ENCODE results near the gene TMED1.
A peak's percentile ranks its signal among the peaks of the same experiment; 100 is the strongest.
"Not testable (repeated sequence)": the region's sequence is repeated elsewhere in the genome, so short reads cannot be mapped to it uniquely, and the experiment has no call there.

Gene TMED1

GRCh38 chr19:10862561-10863106, 26.6 kb upstream of the TMED1 start:
- DNase-seq (ENCODE audit: low spot score): no peak

- DNase-seq (ENCODE audit: low spot score): no peak
Measured at GRCh38 chr19:10861103-10861651, 25.2 kb upstream of the TMED1 start.

DNA sequence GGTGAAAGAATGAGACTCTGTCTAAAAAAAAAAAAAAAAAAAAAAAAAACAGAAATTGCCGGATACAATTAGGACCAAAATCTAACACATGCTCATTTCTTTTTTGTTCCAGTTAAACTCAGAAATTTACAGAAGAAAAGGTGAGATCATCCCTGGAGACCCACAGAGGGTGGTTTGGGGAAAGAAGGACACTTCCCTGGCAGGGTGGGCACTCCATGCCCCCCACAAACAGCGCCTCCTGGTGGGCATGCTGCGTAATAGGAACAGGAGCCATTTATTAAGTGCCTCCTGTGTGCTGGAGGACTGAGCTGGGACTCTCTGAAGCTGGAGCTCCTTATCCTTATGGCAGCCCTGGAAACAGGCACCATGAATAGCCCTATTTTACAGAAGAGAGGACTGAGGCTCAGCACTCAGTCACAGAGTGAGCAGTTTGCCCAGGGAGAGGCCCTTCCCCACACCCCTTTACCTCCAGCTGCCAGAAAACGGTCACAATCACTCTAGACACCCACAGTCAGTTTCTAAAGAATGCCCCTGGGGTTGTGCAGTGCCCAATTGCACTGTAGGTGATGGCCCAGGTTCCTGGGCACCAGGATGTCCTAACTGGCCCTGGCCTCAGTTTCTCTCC, 22.3 kb upstream of the TMED1 start:
- no peak for DNase-seq (ENCODE audit: low spot score)

DNA sequence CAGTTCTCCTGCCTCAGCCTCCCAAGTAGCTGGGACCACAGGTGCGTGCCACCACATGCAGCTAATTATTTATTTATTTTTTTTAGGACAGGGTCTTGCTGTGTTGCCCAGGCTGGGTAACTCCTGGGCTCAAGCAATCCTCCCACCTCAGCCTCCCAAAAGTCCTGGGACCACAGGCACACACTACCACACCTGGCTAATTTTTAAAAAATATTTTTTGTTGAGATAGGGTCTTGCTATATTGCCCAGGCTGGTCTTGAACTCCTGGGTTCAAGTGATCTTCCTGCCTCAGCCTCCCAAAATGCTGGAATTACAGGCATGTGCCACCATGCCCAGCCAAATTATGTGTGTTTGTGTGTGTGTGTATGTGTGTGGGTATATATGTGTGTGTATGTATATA, 20.9 kb upstream of the TMED1 start:
- DNase-seq (ENCODE audit: low spot score): not testable (repeated sequence)

DNA sequence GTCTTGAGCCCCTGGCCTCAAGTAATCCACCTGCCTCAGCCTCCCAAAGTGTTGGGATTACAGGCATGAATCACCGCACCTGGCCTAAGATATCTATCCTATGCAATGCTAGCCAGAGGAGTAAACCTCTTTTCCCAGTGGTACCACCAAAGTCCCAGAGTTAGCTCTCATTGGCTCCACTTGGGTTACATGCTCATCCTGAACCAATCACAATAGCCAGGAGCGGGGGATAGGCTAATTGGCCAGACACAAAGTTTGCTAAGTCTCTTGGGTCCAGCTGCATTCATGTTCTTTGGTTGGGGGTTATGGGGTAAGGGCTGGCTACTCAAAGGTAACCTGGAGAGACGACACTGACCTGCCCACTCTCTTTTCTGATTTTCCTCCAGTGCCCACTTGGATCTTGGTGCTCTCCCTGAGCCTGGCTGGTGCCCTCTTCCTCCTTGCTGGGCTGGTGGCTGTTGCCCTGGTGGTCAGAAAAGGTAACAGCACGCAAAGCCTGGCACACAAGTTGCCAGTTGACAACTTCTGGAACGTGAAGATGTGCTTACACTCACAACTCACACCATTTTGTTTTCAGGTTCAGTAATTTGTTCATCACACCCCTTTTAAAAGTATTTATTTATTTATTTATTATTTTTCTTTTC, 20.0 kb upstream of the TMED1 start:
- DNase-seq (ENCODE audit: low spot score): no peak

GRCh38 chr19:10854350-10855089, 18.5 kb upstream of the TMED1 start:
- no peak for DNase-seq (ENCODE audit: low spot score)

- DNase-seq (ENCODE audit: low spot score): no peak
Measured at GRCh38 chr19:10852941-10853340, 16.9 kb upstream of the TMED1 start.

DNA sequence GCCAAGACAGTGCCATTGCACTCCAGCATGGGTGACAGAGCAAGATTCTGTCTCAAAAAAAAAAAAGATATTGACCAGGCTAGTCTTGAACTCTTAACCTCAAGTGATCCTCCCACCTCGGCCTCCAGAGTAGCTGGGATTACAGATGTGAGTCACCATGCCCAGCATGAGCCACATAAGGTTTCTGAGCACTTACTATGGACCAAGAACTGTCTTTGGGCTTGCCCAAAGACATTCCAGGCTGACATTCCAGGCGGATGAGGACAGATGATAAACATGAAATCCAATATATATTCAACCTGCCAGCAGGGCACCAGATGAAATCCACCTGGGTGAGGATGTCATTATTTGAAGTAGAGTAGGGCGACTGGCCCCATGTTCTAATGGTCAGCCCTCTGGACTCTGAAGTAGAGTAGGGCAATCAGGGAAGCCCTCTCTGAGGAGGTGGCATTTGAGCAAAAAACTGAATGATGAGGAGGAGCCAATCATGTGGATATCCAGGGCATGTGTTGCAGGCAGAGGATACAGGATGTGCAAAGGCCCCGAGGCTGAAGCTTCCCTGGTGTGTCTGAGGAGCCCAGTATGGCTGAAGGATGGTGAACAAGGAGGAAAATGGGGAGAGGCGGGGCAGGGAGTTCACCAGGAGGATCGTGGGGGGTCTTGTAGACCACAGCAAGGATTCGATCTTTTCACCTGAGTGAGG, 16.2 kb upstream of the TMED1 start:
- no peak for DNase-seq (ENCODE audit: low spot score)

DNA sequence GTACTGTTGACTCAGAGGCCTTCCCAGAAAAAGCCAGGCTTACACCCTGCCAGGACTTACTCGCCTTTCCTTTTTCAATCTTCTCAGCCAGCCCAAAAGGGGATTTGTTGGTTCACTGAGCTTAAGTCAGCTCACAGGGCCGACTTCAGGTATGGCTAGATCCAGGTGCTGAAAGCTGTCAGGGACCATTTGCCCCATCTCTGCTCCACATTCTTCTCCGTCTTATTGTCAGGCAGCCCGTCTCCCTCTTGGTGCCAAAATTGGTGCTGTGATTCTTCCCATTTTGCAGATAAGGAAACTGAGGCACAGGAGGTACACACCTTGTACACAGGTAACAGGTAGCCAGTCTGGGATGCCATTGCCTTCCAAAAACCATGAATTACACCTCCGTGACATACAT, 14.6 kb upstream of the TMED1 start:
- no peak for DNase-seq (ENCODE audit: low spot score)

- no peak for DNase-seq (ENCODE audit: low spot score)
Measured at GRCh38 chr19:10848230-10848856, 12.3 kb upstream of the TMED1 start, which contains the start of gene C19orf38. Gene C19orf38 (plus strand): TSS chr19:10848415. CDS start chr19:10848509, 94 bp downstream.

DNA sequence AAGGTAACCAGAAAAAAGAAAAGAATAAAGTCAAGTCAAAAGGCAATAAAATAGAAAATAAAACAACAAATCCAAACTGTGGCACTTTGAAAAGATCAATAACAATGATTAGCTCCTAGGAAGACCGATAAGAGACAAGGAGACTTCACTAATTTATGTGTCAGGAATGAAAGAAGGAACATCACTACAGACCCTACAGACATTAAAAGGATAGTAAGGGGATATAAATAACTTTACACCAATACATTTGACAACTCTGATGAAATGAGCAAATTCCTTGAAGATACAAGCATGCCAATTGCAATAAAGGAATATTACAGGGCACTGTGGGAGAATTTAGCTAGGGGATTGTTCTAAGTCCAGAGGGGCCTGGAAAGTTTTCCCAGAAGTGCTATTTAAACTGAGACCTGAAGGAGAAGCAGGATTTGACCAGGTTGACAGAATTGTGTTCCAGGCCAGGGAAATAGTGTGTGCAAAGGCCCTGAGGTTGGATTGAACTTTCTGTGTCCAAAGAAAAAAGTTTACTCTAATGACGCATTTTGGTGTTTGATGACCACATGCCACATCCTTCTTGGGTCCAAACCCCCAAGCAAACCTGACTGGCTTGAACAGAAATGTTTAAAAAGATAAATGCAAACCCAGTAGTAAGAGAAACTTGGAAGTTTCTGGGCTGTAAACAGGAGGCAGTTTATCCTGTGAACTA, 10.6 kb upstream of the TMED1 start:
- DNase-seq (ENCODE audit: low spot score): no peak

GRCh38 chr19:10842788-10843187, 6.8 kb upstream of the TMED1 start:
- no peak for DNase-seq (ENCODE audit: low spot score)

DNA sequence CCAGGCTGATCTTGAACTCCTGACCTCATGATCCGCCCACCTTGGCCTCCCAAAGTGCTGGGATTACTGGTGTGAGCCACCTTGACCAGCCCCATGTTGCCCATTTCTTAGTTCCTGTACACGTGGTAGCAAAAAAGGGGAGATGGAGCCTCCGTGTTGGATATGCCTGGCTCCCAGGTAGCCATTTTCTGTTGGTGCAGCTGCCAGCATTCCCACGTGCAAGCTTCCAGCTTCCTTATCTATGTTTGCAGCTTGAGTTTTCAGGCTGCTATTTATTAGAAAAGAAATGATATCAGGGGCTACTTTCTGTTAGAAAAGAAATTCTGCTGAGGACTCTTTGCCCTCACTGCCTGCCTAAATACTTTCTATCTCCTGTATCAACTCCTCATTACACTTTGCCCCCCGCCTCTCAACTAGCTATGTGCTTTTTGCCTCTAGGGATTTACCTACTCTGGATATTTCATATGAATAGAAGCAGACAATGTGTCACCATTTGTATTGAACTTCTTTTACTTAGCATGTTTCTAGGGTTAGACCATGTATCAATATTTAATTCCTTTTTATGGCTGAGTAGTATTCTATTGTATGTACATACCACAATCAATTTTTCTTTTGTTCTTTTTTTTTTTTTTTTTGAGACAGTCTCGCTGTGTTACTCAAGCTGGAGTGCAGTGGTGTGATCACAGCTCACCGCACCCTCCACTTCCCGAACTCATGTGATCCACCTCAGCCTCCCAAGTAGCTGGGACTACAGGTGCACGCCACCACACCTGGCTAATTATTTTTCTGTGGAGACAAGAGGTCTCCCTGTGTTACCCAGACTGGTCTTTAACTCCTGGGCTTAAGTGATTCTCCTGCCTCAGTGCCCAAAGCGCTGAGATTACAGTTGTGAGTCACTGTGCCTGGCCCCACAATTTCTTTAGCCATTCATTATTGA, 3.4 kb upstream of the TMED1 start:
- DNase-seq (ENCODE audit: low spot score): no peak

GRCh38 chr19:10838377-10838776, 2.4 kb upstream of the TMED1 start:
- no peak for DNase-seq (ENCODE audit: low spot score)

DNA sequence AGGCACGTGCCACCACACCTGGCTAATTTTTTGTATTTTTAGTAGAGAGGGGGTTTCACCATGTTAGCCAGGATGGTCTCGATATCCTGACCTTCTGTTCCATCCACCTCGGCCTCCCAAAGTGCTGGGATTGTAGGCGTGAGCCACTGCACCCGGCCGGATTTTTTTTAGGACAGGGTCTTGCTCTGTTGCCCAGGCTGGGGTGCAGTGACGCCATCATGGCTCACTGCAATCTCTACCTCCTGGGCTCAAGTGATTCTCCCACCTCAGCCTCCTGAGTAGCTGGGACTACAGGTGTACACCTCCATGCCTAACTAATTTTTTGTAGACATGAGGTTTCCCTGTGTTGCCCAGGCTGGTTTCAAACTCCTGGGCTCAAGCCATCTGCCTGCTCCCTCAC, 1.6 kb upstream of the TMED1 start:
- not testable (repeated sequence) for DNase-seq (ENCODE audit: low spot score)

DNA sequence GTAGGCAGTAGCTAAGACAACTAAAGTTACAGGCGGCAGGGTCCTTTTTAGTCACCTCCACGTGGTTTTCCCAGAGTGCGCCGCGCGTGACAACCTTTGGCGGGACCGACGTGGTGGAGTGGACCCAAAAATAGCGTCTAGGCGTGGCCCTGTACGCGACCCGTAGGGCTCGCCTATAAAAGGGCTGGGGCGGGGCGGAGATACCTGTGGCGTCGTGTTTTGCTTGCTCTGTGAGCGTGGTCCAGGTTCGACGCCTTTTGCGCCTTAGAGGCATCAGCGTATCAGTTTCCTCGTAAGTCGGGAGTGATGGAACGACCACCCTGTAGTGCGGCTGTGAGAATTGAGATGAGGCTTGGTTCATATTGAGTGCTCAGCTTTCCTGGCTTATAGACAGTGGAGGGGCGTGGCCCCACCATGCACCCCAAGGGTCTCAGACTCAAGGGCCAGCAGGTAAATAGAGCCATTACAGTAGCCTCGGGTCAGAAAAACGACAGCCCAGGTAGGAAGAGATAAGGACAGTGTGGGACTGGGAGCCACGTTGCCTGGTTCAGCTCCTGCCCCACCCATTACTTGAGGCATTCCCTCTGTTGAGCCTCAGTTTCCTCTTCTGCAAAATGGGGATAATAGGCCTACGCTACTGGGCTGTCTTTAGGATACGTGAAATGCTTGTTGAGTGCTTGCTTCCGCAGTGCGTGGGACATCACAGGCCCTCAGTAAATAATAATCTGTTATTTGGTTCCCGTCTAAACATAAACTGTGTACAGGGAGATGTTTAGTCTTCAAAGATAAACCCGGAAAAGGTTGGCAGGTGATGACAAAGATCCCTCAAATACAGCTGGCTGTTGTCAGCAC, 693 bp upstream of the TMED1 start:
- peak; percentile 82 for DNase-seq (ENCODE audit: low spot score)

- peak; percentile 22 for DNase-seq (ENCODE audit: low spot score)
Measured at GRCh38 chr19:10835089-10835753, 791 bp downstream of the TMED1 start.

DNA sequence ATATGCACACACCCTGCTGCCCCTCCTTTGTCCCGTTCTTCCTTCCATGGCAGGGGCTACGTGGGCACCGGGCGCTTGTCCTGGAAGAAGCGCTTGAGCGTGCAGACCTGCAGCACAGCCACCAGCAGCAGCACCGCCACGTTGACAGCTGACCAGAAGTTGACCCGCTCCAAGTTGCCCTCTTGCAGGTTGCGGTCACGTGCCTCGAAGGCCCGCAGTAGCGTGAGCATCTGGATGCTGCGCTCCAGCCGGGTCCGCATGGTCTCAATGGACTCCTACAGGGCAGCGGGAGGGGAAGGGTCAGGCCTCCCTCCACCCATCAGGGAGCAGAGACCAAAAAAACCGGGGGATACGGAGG, 3.1 kb downstream of the TMED1 start:
- DNase-seq (ENCODE audit: low spot score): no peak

All from Ammon's horn (tissue), 1 donor.